CD14-positive monocyte (primary cell): Measurements from ENCODE around the gene PIEZO2. TPM values are rescaled to one million over a fixed set of nuclear protein-coding genes. Genes with fewer than 3 reads are reported as not detected.

ENCODE experiments used
- DNase-seq, 3 donors: peaks; one replicate each; pipeline ENCODE4 v3.0.0-alpha.2; 2011 to 2022
- H2AFZ ChIP-seq: 2 replicates; pipeline ENCODE4 v1.6.0; 2012; ENCODE audit warnings: mild to moderate bottlenecking, low read depth, low read length, inconsistent platforms; ENCODE audit not compliant: insufficient read depth, poor library complexity, severe bottlenecking
- H3K27ac ChIP-seq, 2 donors: 1 replicate in 1 of 2; 2 replicates in 1 of 2; pipeline ENCODE4 v1.5.1; 2012 to 2013; ENCODE audit warnings: low read length in 2 of 2, control low read depth in 1 of 2, inconsistent platforms in 1 of 2, low read depth in 1 of 2, mild to moderate bottlenecking in 1 of 2
- H3K27me3 ChIP-seq, 2 donors: one replicate each; pipeline versions ENCODE4 v1.6.0 to v1.6.1; 2011 to 2013; ENCODE audit warnings: low read length in 2 of 2; ENCODE audit not compliant: control insufficient read depth in 2 of 2, insufficient read depth in 2 of 2
- H3K36me3 ChIP-seq, 2 donors: replicated peaks in 1 of 2; 1 replicate in 1 of 2; 2 replicates in 1 of 2; pipeline versions ENCODE4 v1.5.1 to v1.6.1; 2012 to 2013; ENCODE audit warnings: low read length in 2 of 2, control low read depth in 1 of 2, inconsistent platforms in 1 of 2, mild to moderate bottlenecking in 1 of 2; ENCODE audit not compliant: insufficient read depth in 2 of 2, control insufficient read depth in 1 of 2
- H3K4me1 ChIP-seq, 2 donors: 1 replicate in 1 of 2; 2 replicates in 1 of 2; pipeline versions ENCODE4 v1.5.1 to v1.6.1; 2012 to 2013; ENCODE audit warnings: low read length in 2 of 2, control low read depth in 1 of 2, inconsistent platforms in 1 of 2, mild to moderate bottlenecking in 1 of 2, moderate library complexity in 1 of 2; ENCODE audit not compliant: insufficient read depth in 2 of 2, control insufficient read depth in 1 of 2
- H3K4me2 ChIP-seq: replicated peaks from 2 replicates; pipeline ENCODE3; 2012; ENCODE audit warnings: low read length, moderate library complexity, mild to moderate bottlenecking; ENCODE audit not compliant: poor library complexity, severe bottlenecking; ENCODE audit errors: extremely low read depth
- H3K4me3 ChIP-seq, 3 experiments: fragments of 200-600 bp in 1 of 3; sonication (generic) in 1 of 3; replicated peaks in 1 of 3; 1 replicate in 2 of 3; 2 replicates in 1 of 3; pipeline ENCODE4 v1.5.1; 2011 to 2013; ENCODE audit warnings: low read length in 3 of 3, mild to moderate bottlenecking in 3 of 3, control low read depth in 2 of 3, low read depth in 2 of 3, inconsistent platforms in 1 of 3, moderate library complexity in 1 of 3
- H3K79me2 ChIP-seq: 2 replicates; pipeline ENCODE4 v1.6.0; 2012; ENCODE audit warnings: mild to moderate bottlenecking, control low read depth, inconsistent platforms, low read length, moderate library complexity; ENCODE audit not compliant: insufficient read depth
- H3K9ac ChIP-seq: 2 replicates; pipeline ENCODE4 v1.6.0; 2017; ENCODE audit warnings: low read length, mild to moderate bottlenecking; ENCODE audit not compliant: insufficient read depth, poor library complexity, severe bottlenecking
- H3K9me3 ChIP-seq, 2 donors: replicated peaks in 1 of 2; 1 replicate in 1 of 2; 2 replicates in 1 of 2; pipeline versions ENCODE4 v1.5.1 to v1.6.1; 2012 to 2013; ENCODE audit warnings: low read length in 2 of 2, control low read depth in 1 of 2; ENCODE audit not compliant: control insufficient read depth in 1 of 2, insufficient read depth in 1 of 2
- H4K20me1 ChIP-seq: 2 replicates; pipeline ENCODE4 v1.6.0; 2012; ENCODE audit warnings: mild to moderate bottlenecking, low read length, control low read depth, moderate library complexity; ENCODE audit not compliant: insufficient read depth
- H3K27ac Mint-ChIP-seq, 7 donors: one replicate each; pipeline ENCODE4 v1.8.0; 2020; ENCODE audit warnings: mild to moderate bottlenecking in 7 of 7, mixed read lengths in 7 of 7, moderate library complexity in 6 of 7, inconsistent platforms in 2 of 7
- H3K27me3 Mint-ChIP-seq, 3 donors: one replicate each; pipeline ENCODE4 v1.8.0; 2021 to 2022; ENCODE audit warnings: low read depth in 3 of 3, mild to moderate bottlenecking in 3 of 3, mixed read lengths in 3 of 3, moderate library complexity in 3 of 3, inconsistent platforms in 1 of 3
- H3K36me3 Mint-ChIP-seq, 2 donors: one replicate each; pipeline ENCODE4 v1.8.0; 2020; ENCODE audit warnings: mixed read lengths in 2 of 2, inconsistent platforms in 1 of 2, mild to moderate bottlenecking in 1 of 2
- H3K4me1 Mint-ChIP-seq: one replicate; pipeline ENCODE4 v1.8.0; 2020; ENCODE audit warnings: mild to moderate bottlenecking, mixed read lengths
- H3K4me3 Mint-ChIP-seq, 2 donors: one replicate each; pipeline ENCODE4 v1.8.0; 2020; ENCODE audit warnings: mild to moderate bottlenecking in 2 of 2, mixed read lengths in 2 of 2, moderate library complexity in 1 of 2
- H3K9me3 Mint-ChIP-seq, 7 donors: one replicate each; pipeline ENCODE4 v1.8.0; 2020 to 2022; ENCODE audit warnings: mixed read lengths in 7 of 7, mild to moderate bottlenecking in 6 of 7, moderate library complexity in 6 of 7, inconsistent platforms in 2 of 7
- WGBS: methylation state at CpG from one replicate; pipeline ENCODE4 v1.1.5; 2013; ENCODE audit warnings: missing lambda C conversion rate; ENCODE audit not compliant: insufficient coverage; 5-methylcytosine and 5-hydroxymethylcytosine counted together
- intact Hi-C, 2 donors: fragments of 100-400 bp; cut with micrococcal nuclease; formaldehyde crosslinking; loops; one replicate each; pipeline versions ENCODE4 v1.15.0 to v1.15.1; 2023
- polyA plus RNA-seq, 3 donors: library from polyadenylated mRNA; depleted of rRNA in 1 of 3; unstranded in 2 of 3; stranded (reverse) in 1 of 3; fragments of 300-500 nt in 2 of 3; fragments of >200 nt in 1 of 3; fragmentation: Illumina TruSeq in 2 of 3; gene quantifications; 1 replicate in 2 of 3; 2 replicates in 1 of 3; pipeline ENCODE4 v1.2.3, GENCODE V29; 2012 to 2021
- TF ChIP-seq, protein P1 (sequence below): fragments of 200-600 bp; IDR thresholded peaks from one replicate; pipeline ENCODE4 v1.8.0; 2022; ENCODE audit warnings: antibody characterized with exemption, mild to moderate bottlenecking

PIEZO2 gene
- polyA plus RNA-seq, 3 donors = not detected

DNA sequence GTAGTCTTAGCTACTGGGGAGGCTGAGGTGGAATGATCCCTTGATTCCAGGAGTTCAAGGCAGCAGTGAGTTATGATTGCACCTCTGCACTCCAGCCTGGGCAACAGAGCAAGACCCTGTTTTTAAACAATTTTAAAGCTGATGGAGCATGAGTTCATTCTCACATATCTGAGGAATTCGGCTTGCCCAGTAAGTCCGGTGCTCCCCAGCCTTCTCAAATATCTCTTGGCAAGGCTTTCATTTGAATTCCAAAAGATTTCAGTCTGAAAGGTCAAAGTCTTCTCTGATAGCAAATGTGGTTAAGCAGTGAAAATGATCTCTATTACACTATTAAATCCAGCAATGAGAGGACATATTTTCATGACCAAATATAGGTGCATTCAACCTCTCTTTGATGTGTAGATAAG lies 27.9 kb downstream of the PIEZO2 start:
- no peak overlapping the region for H3K27ac Mint-ChIP-seq
- Histone ChIP-seq H3K79me2 (no peaks in the 10 kb centered on the region), H3K9ac (no peak overlapping the region), H2AFZ (no peak overlapping the region), H3K9me3 (no peaks in the 10 kb centered on the region), H3K36me3 (no peaks in the 10 kb centered on the region), H3K4me2 (no peak overlapping the region), H3K27me3 (no peaks in the 10 kb centered on the region), H3K27ac (no peak overlapping the region), H3K4me3 (no peak overlapping the region), H4K20me1 (no peaks in the 10 kb centered on the region), H3K4me1 (no peaks in the 10 kb centered on the region)
- 100% methylated on average over 1 of the region's 2 CpGs for WGBS
- no peak overlapping the region for H3K4me3 Mint-ChIP-seq
- no peaks in the 10 kb centered on the region for H3K4me1 Mint-ChIP-seq
- H3K9me3 Mint-ChIP-seq = peaks cover 0 to 2% (median 0%) of the 10 kb centered on the region in 7 donors
- no peaks in the 10 kb centered on the region for H3K36me3 Mint-ChIP-seq
- peaks cover 0 to 5% (median under 1%) of the 10 kb centered on the region in 3 donors for H3K27me3 Mint-ChIP-seq
- TF ChIP-seq, protein P1, sequence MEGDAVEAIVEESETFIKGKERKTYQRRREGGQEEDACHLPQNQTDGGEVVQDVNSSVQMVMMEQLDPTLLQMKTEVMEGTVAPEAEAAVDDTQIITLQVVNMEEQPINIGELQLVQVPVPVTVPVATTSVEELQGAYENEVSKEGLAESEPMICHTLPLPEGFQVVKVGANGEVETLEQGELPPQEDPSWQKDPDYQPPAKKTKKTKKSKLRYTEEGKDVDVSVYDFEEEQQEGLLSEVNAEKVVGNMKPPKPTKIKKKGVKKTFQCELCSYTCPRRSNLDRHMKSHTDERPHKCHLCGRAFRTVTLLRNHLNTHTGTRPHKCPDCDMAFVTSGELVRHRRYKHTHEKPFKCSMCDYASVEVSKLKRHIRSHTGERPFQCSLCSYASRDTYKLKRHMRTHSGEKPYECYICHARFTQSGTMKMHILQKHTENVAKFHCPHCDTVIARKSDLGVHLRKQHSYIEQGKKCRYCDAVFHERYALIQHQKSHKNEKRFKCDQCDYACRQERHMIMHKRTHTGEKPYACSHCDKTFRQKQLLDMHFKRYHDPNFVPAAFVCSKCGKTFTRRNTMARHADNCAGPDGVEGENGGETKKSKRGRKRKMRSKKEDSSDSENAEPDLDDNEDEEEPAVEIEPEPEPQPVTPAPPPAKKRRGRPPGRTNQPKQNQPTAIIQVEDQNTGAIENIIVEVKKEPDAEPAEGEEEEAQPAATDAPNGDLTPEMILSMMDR = no peak
- no peak for DNase-seq
- intact Hi-C loops = no loop called here

DNA sequence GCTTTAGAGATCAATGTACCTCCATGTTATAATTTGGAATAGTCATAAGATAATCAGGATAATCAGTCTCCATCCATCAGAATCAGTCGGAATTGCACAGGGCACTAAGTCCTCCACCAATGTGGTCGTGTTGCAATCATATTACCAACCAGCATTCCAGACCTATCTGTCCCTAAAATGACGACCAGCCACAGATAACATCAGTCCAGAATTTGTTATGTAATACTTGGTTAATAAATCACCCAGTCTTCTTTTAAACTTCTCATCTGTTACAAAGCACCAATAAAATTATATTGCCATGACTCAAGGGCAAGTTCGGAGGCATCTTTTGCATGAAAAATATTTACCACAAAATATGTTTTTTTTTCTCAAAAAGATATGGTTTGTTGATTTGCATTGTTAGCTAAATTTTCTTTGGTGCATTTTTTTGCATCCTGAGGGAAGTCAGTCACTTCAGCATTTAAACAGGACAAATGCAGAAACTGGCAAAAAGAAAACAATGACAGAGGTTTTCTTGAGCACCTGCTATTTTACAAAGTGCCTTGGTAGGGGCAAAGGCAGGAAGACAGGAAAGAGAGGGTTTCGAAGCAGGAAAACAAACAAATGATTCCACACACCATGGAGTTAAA lies 29.3 kb downstream of the PIEZO2 start:
- no peaks in the 10 kb centered on the region for H3K36me3 ChIP-seq
- DNase-seq = no peak
- no peaks in the 10 kb centered on the region for H3K4me1 Mint-ChIP-seq
- no peaks in the 10 kb centered on the region for H3K79me2 ChIP-seq
- TF ChIP-seq, protein P1 = no peak
- no peaks in the 10 kb centered on the region for H3K36me3 Mint-ChIP-seq
- intact Hi-C loops = no loop called here
- H3K4me3 Mint-ChIP-seq = no peak overlapping the region
- H2AFZ ChIP-seq = no peak overlapping the region
- H3K27me3 Mint-ChIP-seq = peaks cover 0 to 5% (median 3%) of the 10 kb centered on the region in 3 donors
- H3K9ac ChIP-seq = no peak overlapping the region
- no peaks in the 10 kb centered on the region for H4K20me1 ChIP-seq
- no peaks in the 10 kb centered on the region for H3K9me3 ChIP-seq
- H3K4me3 ChIP-seq = no peak overlapping the region
- no CpG with 5 or more reads among the region's 5 CpGs for whole genome bisulfite sequencing
- peaks cover 0 to 3% (median 0%) of the 10 kb centered on the region in 7 donors for H3K9me3 Mint-ChIP-seq
- H3K4me2 ChIP-seq = no peak overlapping the region
- H3K27ac ChIP-seq = no peak overlapping the region
- H3K27ac Mint-ChIP-seq = no peak overlapping the region
- H3K27me3 ChIP-seq = no peaks in the 10 kb centered on the region
- H3K4me1 ChIP-seq = no peaks in the 10 kb centered on the region
